IMR-90 (cell line): ENCODE data around the gene NMRK2.

Experiments used
- CHD1 ChIP-seq: IDR thresholded peaks from 2 replicates; pipeline ENCODE4 v1.6.1; 2012; ENCODE audit warnings: low read depth, low read length, improper control_type of control experiment
- MAFK ChIP-seq: IDR thresholded peaks from 2 replicates; pipeline ENCODE4 v1.6.1; 2012; ENCODE audit warnings: low read depth, low read length, improper control_type of control experiment
- POLR2A ChIP-seq: IDR thresholded peaks from 2 replicates; pipeline ENCODE4 v1.6.1; 2012; ENCODE audit warnings: mild to moderate bottlenecking, low read depth, low read length
- SMC3 ChIP-seq: fragments of 150-350 bp; IDR thresholded peaks from 2 replicates; pipeline ENCODE4 v1.6.1; 2016; ENCODE audit warnings: low read depth, mild to moderate bottlenecking, antibody characterized with exemption, low read length, moderate library complexity
- TF ChIP-seq, protein P1 (sequence below): fragments of 150-350 bp; IDR thresholded peaks from 2 replicates; pipeline ENCODE4 v1.6.1; 2017; ENCODE audit warnings: mild to moderate bottlenecking, antibody characterized with exemption, low read length, low read depth
- TF ChIP-seq, protein P2 (sequence below): conservative IDR thresholded peaks from 2 replicates; pipeline ENCODE4 v1.5.1; 2012; ENCODE audit warnings: mild to moderate bottlenecking, low read depth, low read length, improper control_type of control experiment

DNA sequence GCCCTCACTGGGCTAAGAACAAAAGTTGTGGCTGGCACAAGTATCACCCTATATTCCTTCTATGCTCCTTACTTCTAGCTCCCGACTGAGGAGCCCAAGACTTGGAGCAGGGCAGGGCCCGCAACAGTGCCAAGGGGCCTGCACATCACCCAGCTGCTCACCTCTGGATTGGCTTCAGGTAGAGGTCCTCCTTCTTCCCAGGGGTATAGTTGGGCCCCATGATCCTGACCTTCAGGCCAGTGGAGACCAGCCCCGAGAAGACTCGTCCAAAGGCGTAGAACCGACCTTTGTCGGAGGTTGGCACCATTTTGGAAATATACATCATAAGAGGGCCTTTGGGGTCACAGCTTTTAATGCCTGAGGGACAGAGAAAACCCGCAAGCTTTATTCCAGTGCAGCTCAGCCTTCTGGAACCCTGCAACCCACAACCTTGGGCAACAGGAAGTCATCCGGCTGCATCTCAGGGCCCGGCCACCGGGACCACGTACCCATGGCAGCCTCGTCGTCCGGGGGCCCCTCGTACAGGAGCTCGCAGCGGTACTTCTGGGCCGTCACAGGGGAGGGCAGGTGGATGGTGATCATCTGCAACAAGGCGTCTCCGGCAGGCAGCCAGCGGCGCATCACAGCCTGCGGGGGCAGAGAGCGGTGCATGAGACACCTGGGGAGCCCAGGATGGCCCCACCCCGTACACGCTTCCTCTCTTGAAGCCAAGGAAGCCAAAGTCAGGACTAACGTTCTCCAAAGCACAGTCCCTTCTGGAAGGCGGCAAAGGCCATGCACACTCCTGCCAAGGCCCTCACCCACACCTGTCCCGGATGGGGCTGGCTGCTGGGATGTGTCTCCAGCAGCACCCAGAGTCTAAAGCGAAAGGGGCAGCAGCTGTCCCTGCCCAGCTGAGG lies 47.7 kb downstream of the NMRK2 start:
- TF ChIP-seq, protein P1, sequence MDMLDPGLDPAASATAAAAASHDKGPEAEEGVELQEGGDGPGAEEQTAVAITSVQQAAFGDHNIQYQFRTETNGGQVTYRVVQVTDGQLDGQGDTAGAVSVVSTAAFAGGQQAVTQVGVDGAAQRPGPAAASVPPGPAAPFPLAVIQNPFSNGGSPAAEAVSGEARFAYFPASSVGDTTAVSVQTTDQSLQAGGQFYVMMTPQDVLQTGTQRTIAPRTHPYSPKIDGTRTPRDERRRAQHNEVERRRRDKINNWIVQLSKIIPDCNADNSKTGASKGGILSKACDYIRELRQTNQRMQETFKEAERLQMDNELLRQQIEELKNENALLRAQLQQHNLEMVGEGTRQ, result no peak
- TF ChIP-seq POLR2A (no peak; the same call in 1 of the 2 replicates), SMC3 (no peak), MAFK (no peak), CHD1 (no peak)
- TF ChIP-seq, protein P2, sequence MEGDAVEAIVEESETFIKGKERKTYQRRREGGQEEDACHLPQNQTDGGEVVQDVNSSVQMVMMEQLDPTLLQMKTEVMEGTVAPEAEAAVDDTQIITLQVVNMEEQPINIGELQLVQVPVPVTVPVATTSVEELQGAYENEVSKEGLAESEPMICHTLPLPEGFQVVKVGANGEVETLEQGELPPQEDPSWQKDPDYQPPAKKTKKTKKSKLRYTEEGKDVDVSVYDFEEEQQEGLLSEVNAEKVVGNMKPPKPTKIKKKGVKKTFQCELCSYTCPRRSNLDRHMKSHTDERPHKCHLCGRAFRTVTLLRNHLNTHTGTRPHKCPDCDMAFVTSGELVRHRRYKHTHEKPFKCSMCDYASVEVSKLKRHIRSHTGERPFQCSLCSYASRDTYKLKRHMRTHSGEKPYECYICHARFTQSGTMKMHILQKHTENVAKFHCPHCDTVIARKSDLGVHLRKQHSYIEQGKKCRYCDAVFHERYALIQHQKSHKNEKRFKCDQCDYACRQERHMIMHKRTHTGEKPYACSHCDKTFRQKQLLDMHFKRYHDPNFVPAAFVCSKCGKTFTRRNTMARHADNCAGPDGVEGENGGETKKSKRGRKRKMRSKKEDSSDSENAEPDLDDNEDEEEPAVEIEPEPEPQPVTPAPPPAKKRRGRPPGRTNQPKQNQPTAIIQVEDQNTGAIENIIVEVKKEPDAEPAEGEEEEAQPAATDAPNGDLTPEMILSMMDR, result no peak
